H9 (cell line): Measurements from ENCODE around the gene ZNF555. TPM values are rescaled to one million over a fixed set of nuclear protein-coding genes. Genes with fewer than 3 reads are reported as not detected.

Source experiments
- DNase-seq: peaks from one replicate; pipeline ENCODE4 v3.0.0-alpha.2; 2017
- H2AFZ ChIP-seq: one replicate; pipeline ENCODE4 v1.6.1; 2013; ENCODE audit warnings: mild to moderate bottlenecking, low read length, control low read depth, moderate library complexity
- H2AK5ac ChIP-seq: 2 replicates; pipeline ENCODE4 v1.6.1; 2013; ENCODE audit warnings: low read length, control low read depth, mixed read lengths; ENCODE audit not compliant: insufficient read length
- H2BK120ac ChIP-seq: one replicate; pipeline ENCODE4 v1.6.1; 2013; ENCODE audit warnings: low read depth, mild to moderate bottlenecking, low read length, control low read depth, inconsistent platforms; ENCODE audit not compliant: poor library complexity, severe bottlenecking
- H2BK12ac ChIP-seq: 2 replicates; pipeline ENCODE4 v1.6.1; 2013; ENCODE audit warnings: low read length, control low read depth, mixed read lengths, low read depth; ENCODE audit not compliant: insufficient read length
- H2BK15ac ChIP-seq: 2 replicates; pipeline ENCODE4 v1.6.1; 2013; ENCODE audit warnings: low read depth, low read length, control low read depth
- H2BK20ac ChIP-seq: one replicate; pipeline ENCODE4 v1.6.1; 2013; ENCODE audit warnings: low read depth, mild to moderate bottlenecking, low read length, control low read depth, inconsistent platforms; ENCODE audit not compliant: poor library complexity, severe bottlenecking
- H2BK5ac ChIP-seq: 2 replicates; pipeline ENCODE4 v1.6.1; 2013; ENCODE audit warnings: low read length, control low read depth, mixed read lengths; ENCODE audit not compliant: insufficient read length
- H3K14ac ChIP-seq: 2 replicates; pipeline ENCODE4 v1.6.1; 2013; ENCODE audit warnings: low read length, control low read depth; ENCODE audit not compliant: insufficient read depth
- H3K18ac ChIP-seq: 2 replicates; pipeline ENCODE4 v1.6.1; 2013; ENCODE audit warnings: low read depth, mild to moderate bottlenecking, mixed read lengths, low read length, control low read depth; ENCODE audit not compliant: insufficient read length
- H3K23ac ChIP-seq: 2 replicates; pipeline ENCODE4 v1.6.1; 2013; ENCODE audit warnings: low read length, control low read depth, mixed read lengths, low read depth; ENCODE audit not compliant: insufficient read length
- H3K23me2 ChIP-seq: 2 replicates; pipeline ENCODE4 v1.6.1; 2013; ENCODE audit warnings: low read depth, mild to moderate bottlenecking, mixed read lengths, low read length, control low read depth; ENCODE audit not compliant: insufficient read length, poor library complexity, severe bottlenecking
- H3K27ac ChIP-seq: 2 replicates; pipeline ENCODE4 v1.5.1; 2013; ENCODE audit warnings: low read length, control low read depth, mixed read lengths, low read depth; ENCODE audit not compliant: insufficient read length
- H3K27me3 ChIP-seq: 2 replicates; pipeline ENCODE4 v1.6.1; 2013; ENCODE audit warnings: low read length, control low read depth, inconsistent platforms; ENCODE audit not compliant: insufficient read depth
- H3K4ac ChIP-seq: 2 replicates; pipeline ENCODE4 v1.6.1; 2013; ENCODE audit warnings: low read depth, mild to moderate bottlenecking, control low read depth, inconsistent platforms, low read length, moderate library complexity
- H3K4me1 ChIP-seq: 2 replicates; pipeline ENCODE4 v1.6.1; 2013; ENCODE audit warnings: low read length, control low read depth, inconsistent platforms; ENCODE audit not compliant: insufficient read depth
- H3K4me2 ChIP-seq: 2 replicates; pipeline ENCODE4 v1.6.1; 2013; ENCODE audit warnings: low read length, control low read depth, mixed read lengths; ENCODE audit not compliant: insufficient read length, insufficient read depth
- H3K56ac ChIP-seq: 2 replicates; pipeline ENCODE4 v1.6.1; 2013; ENCODE audit warnings: low read depth, mild to moderate bottlenecking, mixed read lengths, low read length, control low read depth; ENCODE audit not compliant: insufficient read length
- H3K79me1 ChIP-seq: 2 replicates; pipeline ENCODE4 v1.6.1; 2013; ENCODE audit warnings: low read depth, mild to moderate bottlenecking, moderate library complexity, low read length, control low read depth, inconsistent platforms; ENCODE audit not compliant: insufficient read depth, poor library complexity, severe bottlenecking
- H3K79me2 ChIP-seq: 2 replicates; pipeline ENCODE4 v1.6.1; 2013; ENCODE audit warnings: low read length, control low read depth, inconsistent platforms; ENCODE audit not compliant: insufficient read depth
- H3K9ac ChIP-seq: 2 replicates; pipeline ENCODE4 v1.6.1; 2013; ENCODE audit warnings: low read length, control low read depth, mixed read lengths; ENCODE audit not compliant: insufficient read length; ENCODE audit errors: extremely low read depth
- H3K9me3 ChIP-seq: one replicate; pipeline ENCODE4 v1.6.1; 2013; ENCODE audit warnings: low read depth, low read length, inconsistent platforms; ENCODE audit not compliant: control insufficient read depth
- H3T11ph ChIP-seq: one replicate; pipeline ENCODE4 v1.6.1; 2013; ENCODE audit warnings: mild to moderate bottlenecking, low read length, control low read depth, inconsistent platforms
- H4K20me1 ChIP-seq: one replicate; pipeline ENCODE4 v1.6.1; 2013; ENCODE audit not compliant: control insufficient read depth, insufficient read length, insufficient read depth
- H4K5ac ChIP-seq: 2 replicates; pipeline ENCODE4 v1.6.1; 2013; ENCODE audit warnings: low read depth, mild to moderate bottlenecking, mixed read lengths, low read length, control low read depth; ENCODE audit not compliant: insufficient read length
- H4K8ac ChIP-seq: replicated peaks from 2 replicates; pipeline ENCODE4 v1.6.1; 2013; ENCODE audit warnings: low read length, control low read depth, mixed read lengths, low read depth; ENCODE audit not compliant: insufficient read length
- H4K91ac ChIP-seq: 2 replicates; pipeline ENCODE4 v1.6.1; 2013; ENCODE audit warnings: low read depth, mild to moderate bottlenecking, moderate library complexity, mixed read lengths, low read length, control low read depth; ENCODE audit not compliant: insufficient read length
- H3K27ac Mint-ChIP-seq, 3 experiments: 2 replicates in 2 of 3; 3 replicates in 1 of 3; pipeline ENCODE4 v1.8.0; 2020 to 2021; ENCODE audit warnings: mixed read lengths in 3 of 3, mild to moderate bottlenecking in 1 of 3, moderate library complexity in 1 of 3
- H3K27me3 Mint-ChIP-seq: 2 replicates; pipeline ENCODE4 v1.8.0; 2021; ENCODE audit warnings: low read depth, mild to moderate bottlenecking, moderate library complexity, mixed read lengths
- H3K36me3 Mint-ChIP-seq, 3 experiments: 2 replicates in 2 of 3; 3 replicates in 1 of 3; pipeline ENCODE4 v1.8.0; 2020 to 2021; ENCODE audit warnings: low read depth in 3 of 3, mixed read lengths in 3 of 3; ENCODE audit not compliant: insufficient read depth in 1 of 3
- H3K4me1 Mint-ChIP-seq, 2 experiments: 2 replicates each; pipeline ENCODE4 v1.8.0; 2020; ENCODE audit warnings: mixed read lengths in 2 of 2
- H3K4me3 Mint-ChIP-seq, 2 experiments: 2 replicates in 1 of 2; 3 replicates in 1 of 2; pipeline ENCODE4 v1.8.0; 2020 to 2021; ENCODE audit warnings: mild to moderate bottlenecking in 2 of 2, mixed read lengths in 2 of 2, moderate library complexity in 1 of 2
- H3K9me3 Mint-ChIP-seq, 2 experiments: 2 replicates in 1 of 2; 3 replicates in 1 of 2; pipeline ENCODE4 v1.8.0; 2020; ENCODE audit warnings: mild to moderate bottlenecking in 2 of 2, mixed read lengths in 2 of 2, moderate library complexity in 1 of 2
- CTCF ChIP-seq: fragments of 200-600 bp; sonication (generic); conservative IDR thresholded peaks from 3 replicates; pipeline ENCODE4 v1.8.0; 2021; ENCODE audit warnings: antibody characterized with exemption, mild to moderate bottlenecking
- WGBS: extraction: QIAGEN DNeasy Blood & Tissue Kit; methylation state at CpG from one replicate; pipeline ENCODE4 v1.1.7; 2013; ENCODE audit warnings: missing lambda C conversion rate, low lambda C conversion rate, mixed read lengths; ENCODE audit not compliant: insufficient read length; ENCODE audit errors: extremely low coverage; 5-methylcytosine and 5-hydroxymethylcytosine counted together
- total RNA-seq: library from RNA; stranded (reverse); gene quantifications from 2 replicates; pipeline ENCODE4 v1.2.1, GENCODE V29; 2021

ZNF555 gene
- total RNA-seq, 1 experiment from 2014 or later: 7.8 TPM

- Histone ChIP-seq H3K18ac (no peak overlapping the region), H3K79me1 (no peaks in the 10 kb centered on the region), H3K23ac (no peak overlapping the region), H3K27ac (no peak overlapping the region), H3K9ac (no peak overlapping the region), H3K27me3 (no peaks in the 10 kb centered on the region), H3K56ac (no peak overlapping the region), H2BK120ac (no peak overlapping the region), H3K79me2 (no peaks in the 10 kb centered on the region), H2BK15ac (no peak overlapping the region), H4K5ac (no peak overlapping the region), H2BK5ac (no peak overlapping the region), H4K20me1 (no peaks in the 10 kb centered on the region), H3K14ac (no peak overlapping the region), H2BK20ac (no peak overlapping the region), H3K4ac (no peak overlapping the region), H4K8ac (no peak overlapping the region), H2BK12ac (no peak overlapping the region), H3K9me3 (peaks cover 9% of the 10 kb centered on the region), H3K23me2 (no peaks in the 10 kb centered on the region), H2AFZ (no peak overlapping the region), H4K91ac (no peak overlapping the region), H3K4me2 (no peak overlapping the region), H3T11ph (no peak overlapping the region), H2AK5ac (no peak overlapping the region), H3K4me1 (no peaks in the 10 kb centered on the region; the same call in 1 of the 2 replicates)
- Mint-ChIP-seq H3K4me1 (peaks cover 7 to 8% of the 10 kb centered on the region in 2 experiments), H3K27ac (no peak overlapping the region), H3K36me3 (peaks cover 0 to 3% (median 0%) of the 10 kb centered on the region in 3 experiments; a peak in 2 of 7 replicates), H3K4me3 (no peak overlapping the region), H3K27me3 (peaks cover 7% of the 10 kb centered on the region), H3K9me3 (peaks cover 34% of the 10 kb centered on the region in 2 experiments)
- DNase-seq: no peak
- WGBS: no CpG with 5 or more reads among the region's 14 CpGs
- no peak for TF ChIP-seq CTCF
Observed at GRCh38 chr19:2883686-2884439, 42.6 kb downstream of the ZNF555 start.
